Motor neuron (in vitro differentiated cells): ENCODE measurements around the gene ZNF583. TPM values are rescaled to one million over a fixed set of nuclear protein-coding genes. Genes with fewer than 3 reads are reported as not detected.

Experiments
- ATAC-seq, 8 experiments: fragments of 200-7000 bp; cut with Tn5 transposase; replicated peaks in 6 of 8; 2 replicates each; pipeline ENCODE4 v1.8.0; 2021; ENCODE audit warnings: mild to moderate bottlenecking in 8 of 8, moderate library complexity in 8 of 8
- H3K27ac ChIP-seq, 2 donors: fragments of 250-450 bp; sonication (Bioruptor Pico); 2 replicates each; pipeline ENCODE4 v1.9.0; 2021; ENCODE audit warnings: antibody characterized with exemption in 2 of 2, mild to moderate bottlenecking in 2 of 2, moderate library complexity in 1 of 2
- H3K4me1 ChIP-seq, 2 donors: fragments of 250-450 bp; sonication (Bioruptor Pico); replicated peaks in 1 of 2; 2 replicates each; pipeline ENCODE4 v1.6.1; 2021; ENCODE audit warnings: antibody characterized with exemption in 2 of 2, mild to moderate bottlenecking in 2 of 2, moderate library complexity in 1 of 2
- H3K4me3 ChIP-seq, 5 donors: fragments of 250-450 bp; sonication (Bioruptor Pico); 2 replicates each; pipeline ENCODE4 v1.9.0; 2021; ENCODE audit warnings: antibody characterized with exemption in 5 of 5, mild to moderate bottlenecking in 5 of 5, moderate library complexity in 4 of 5
- WGBS, 10 experiments: fragments of 450-650 bp; shearing (Covaris generic); methylation state at CpG; one replicate each; pipeline ENCODE4 v1.0.0; 2022; 5-methylcytosine and 5-hydroxymethylcytosine counted together
- in situ Hi-C, 9 experiments: fragments of 400-800 bp; cut with MboI; loops; one replicate each; pipeline ENCODE4 v1.15.0; 2021; ENCODE audit warnings: low sequenced_read_pairs in 9 of 9, low pct_unique_long_range_greater_than_20kb in 2 of 9; ENCODE audit not compliant: unreplicated experiment in 9 of 9
- total RNA-seq, 8 experiments: library from RNA; unstranded; fragments of 300-600 nt; gene quantifications; 2 replicates each; pipeline versions ENCODE4 v1.2.3 to v1.2.4, GENCODE V29; 2022

ZNF583 gene
- total RNA-seq, 8 experiments from 2014 or later, result 3.4 to 11.8 (median 6.6) TPM

DNA sequence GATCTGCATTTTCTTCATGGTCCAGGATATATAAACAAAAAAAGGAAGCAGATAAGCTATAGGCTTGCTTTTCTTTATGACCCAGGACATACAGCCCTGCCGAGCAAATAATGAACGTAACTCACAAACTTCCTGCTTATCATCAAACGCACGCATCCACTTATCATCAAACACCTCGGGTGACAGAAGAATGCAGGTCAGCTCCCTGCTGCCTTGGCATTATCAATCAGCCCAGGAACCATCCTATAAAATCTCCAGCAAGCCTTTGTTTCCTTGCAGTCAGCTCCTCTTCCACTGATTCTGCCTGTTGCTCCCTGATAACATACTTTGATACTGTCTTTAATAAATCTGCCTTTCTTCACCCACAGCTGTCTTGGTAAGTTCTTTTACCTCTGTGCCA, 5.3 kb upstream of the ZNF583 start:
- in situ Hi-C loops, result no loop called here
- no peak for ATAC-seq
- H3K4me3 ChIP-seq, result no peak overlapping the region
- no peak overlapping the region for H3K27ac ChIP-seq
- WGBS, 10 experiments, result 40 to 100% (median 88%) methylated on average over 1 to 5 of the region's 5 CpGs; no CpG with 5 or more reads in 1 of the 10 experiments
- peaks cover 0 to 4% of the 10 kb centered on the region in 2 donors for H3K4me1 ChIP-seq

GRCh38 chr19:56400485-56400884, 3.6 kb upstream of the ZNF583 start:
- no peak overlapping the region for H3K4me3 ChIP-seq
- 64 to 94% (median 80%) methylated on average over 1 to 4 of the region's 4 CpGs; no CpG with 5 or more reads in 3 of the 10 experiments for WGBS, 10 experiments
- in situ Hi-C loops, result no loop called here
- ATAC-seq, result no peak
- no peak overlapping the region for H3K27ac ChIP-seq
- peaks cover 5 to 12% of the 10 kb centered on the region in 2 donors for H3K4me1 ChIP-seq

GRCh38 chr19:56403261-56403660, 871 bp upstream of the ZNF583 start:
- in situ Hi-C loops, result no loop called here
- Histone ChIP-seq H3K27ac (peak overlapping the region in 1 of 2 donors; percentile 97), H3K4me1 (peaks cover 5 to 12% of the 10 kb centered on the region in 2 donors), H3K4me3 (peak overlapping the region; percentile 57 to 97 (median 73))
- no peak for ATAC-seq
- WGBS, 10 experiments, result 10 to 90% (median 42%) methylated on average over 2 to 9 of the region's 9 CpGs; no CpG with 5 or more reads in 2 of the 10 experiments

DNA sequence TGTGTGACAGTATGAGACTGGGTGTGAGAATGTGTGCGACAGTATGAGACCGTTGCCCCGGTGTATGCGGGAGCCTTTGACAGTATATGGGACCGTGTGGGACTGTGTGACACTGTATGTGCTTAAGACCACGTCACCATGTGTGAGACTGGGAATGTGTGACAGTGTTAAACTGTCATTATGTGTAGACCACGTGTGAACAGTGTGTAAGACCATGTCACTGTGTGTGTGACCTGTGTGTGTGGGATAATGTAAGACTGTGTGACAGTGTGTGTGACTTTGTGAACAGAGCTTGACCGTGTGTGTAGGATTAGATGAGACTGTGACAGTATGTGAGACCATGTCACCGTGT, 549 bp downstream of the ZNF583 start:
- Histone ChIP-seq H3K4me3 (peak overlapping the region; percentile 57 to 97 (median 73)), H3K4me1 (peaks cover 5 to 12% of the 10 kb centered on the region in 2 donors), H3K27ac (peak overlapping the region; percentile 97 to 99)
- peak in 7 of 8 experiments; percentile 1 to 15 (median 8) for ATAC-seq
- in situ Hi-C loops, result no loop called here
- 0 to 95% (median 59%) methylated on average over 1 to 8 of the region's 9 CpGs; no CpG with 5 or more reads in 2 of the 10 experiments for WGBS, 10 experiments

DNA sequence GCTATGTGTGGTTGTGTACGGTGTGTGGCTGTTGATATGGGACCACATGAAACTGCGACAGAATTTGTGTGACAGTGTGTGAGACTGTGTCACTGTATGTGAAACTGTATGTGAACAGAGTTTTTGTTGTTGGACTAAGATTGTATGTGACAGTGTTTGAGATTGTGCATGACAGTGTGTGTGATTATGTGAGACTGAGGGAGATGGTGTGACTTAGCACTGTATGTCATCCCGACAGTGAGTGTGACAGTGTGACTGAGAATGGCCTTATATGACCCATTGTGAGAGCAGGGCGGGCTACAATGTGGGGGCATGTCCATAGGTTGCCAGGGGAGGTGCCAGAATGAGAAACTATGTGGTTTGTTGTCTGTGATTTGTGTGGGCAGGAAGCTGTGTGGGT, 930 bp downstream of the ZNF583 start:
- in situ Hi-C loops, result no loop called here
- Histone ChIP-seq H3K27ac (no peak overlapping the region), H3K4me3 (peak overlapping the region; percentile 57 to 97 (median 73)), H3K4me1 (peaks cover 5 to 12% of the 10 kb centered on the region in 2 donors)
- 69 to 100% (median 94%) methylated on average over 1 to 3 of the region's 4 CpGs; no CpG with 5 or more reads in 3 of the 10 experiments for WGBS, 10 experiments
- no peak for ATAC-seq

DNA sequence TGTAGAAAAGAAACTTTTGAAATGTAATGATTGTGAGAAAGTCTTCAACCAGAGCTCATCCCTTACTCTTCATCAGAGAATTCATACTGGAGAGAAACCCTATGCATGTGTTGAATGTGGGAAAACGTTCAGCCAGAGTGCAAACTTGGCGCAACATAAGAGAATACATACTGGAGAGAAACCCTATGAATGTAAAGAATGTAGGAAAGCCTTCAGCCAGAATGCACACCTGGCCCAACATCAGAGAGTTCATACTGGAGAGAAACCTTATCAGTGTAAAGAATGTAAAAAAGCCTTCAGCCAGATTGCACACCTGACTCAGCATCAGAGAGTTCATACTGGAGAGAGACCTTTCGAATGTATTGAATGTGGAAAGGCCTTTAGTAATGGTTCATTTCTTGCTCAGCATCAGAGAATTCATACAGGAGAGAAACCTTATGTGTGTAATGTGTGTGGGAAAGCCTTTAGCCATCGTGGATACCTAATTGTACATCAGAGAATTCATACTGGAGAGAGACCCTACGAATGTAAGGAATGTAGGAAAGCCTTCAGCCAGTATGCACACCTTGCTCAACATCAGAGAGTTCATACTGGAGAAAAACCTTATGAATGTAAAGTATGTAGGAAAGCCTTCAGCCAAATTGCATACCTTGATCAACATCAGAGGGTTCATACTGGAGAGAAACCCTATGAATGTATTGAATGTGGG, 19.3 kb downstream of the ZNF583 start:
- in situ Hi-C loops, result no loop called here

GRCh38 chr19:56423985-56424353, 19.8 kb downstream of the ZNF583 start:
- in situ Hi-C loops, result no loop called here
- no peak overlapping the region for H3K4me3 ChIP-seq
- ATAC-seq, result no peak
- no peaks in the 10 kb centered on the region for H3K4me1 ChIP-seq
- H3K27ac ChIP-seq, result no peak overlapping the region
- WGBS, 10 experiments, result 14 to 83% (median 62%) methylated on average over 1 of the region's 1 CpG; no CpG with 5 or more reads in 4 of the 10 experiments

More for the DNA sequence above, 19.3 kb downstream of the ZNF583 start:
- Histone ChIP-seq H3K4me1 (no peaks in the 10 kb centered on the region), H3K27ac (no peak overlapping the region), H3K4me3 (no peak overlapping the region)
- no peak for ATAC-seq
- WGBS, 10 experiments, result 28 to 83% (median 70%) methylated on average over 2 to 5 of the region's 5 CpGs; no CpG with 5 or more reads in 1 of the 10 experiments

GRCh38 chr19:56441206-56441792, 37.2 kb downstream of the ZNF583 start:
- ATAC-seq, result no peak

GRCh38 chr19:56474308-56474707, 70.2 kb downstream of the ZNF583 start:
- in situ Hi-C loops, result no loop called here
- 0 to 100% (median 28%) methylated on average over 1 to 3 of the region's 3 CpGs; no CpG with 5 or more reads in 7 of the 10 experiments for WGBS, 10 experiments

More at GRCh38 chr19:56441206-56441792, 37.2 kb downstream of the ZNF583 start:
- WGBS, 10 experiments, result 43 to 92% (median 65%) methylated on average over 2 to 8 of the region's 8 CpGs
- no peaks in the 10 kb centered on the region for H3K4me1 ChIP-seq
- no peak overlapping the region for H3K27ac ChIP-seq
- H3K4me3 ChIP-seq, result no peak overlapping the region
- in situ Hi-C loops, result no loop called here

DNA sequence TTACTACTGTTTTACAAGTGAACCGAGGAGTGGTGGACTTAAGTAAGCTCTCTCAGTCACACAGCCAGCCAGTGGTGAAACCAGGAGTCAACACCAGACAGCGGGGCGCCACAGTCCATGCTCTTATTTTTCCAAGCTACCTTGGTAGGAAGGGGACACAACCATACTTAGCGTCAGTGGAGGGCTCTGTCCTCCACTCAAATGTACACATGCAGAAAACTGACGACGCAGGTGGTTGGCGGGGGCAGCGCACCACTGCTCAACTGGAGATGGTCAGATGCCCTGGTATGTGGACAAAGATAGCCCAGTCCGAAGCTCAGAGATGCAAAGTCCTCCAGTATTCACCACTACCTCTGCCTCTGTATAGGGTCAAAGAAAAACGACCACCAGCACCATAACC, 72.0 kb downstream of the ZNF583 start:
- Histone ChIP-seq H3K27ac (no peak overlapping the region), H3K4me3 (peak overlapping the region in 4 of 5 donors; percentile 41 to 86 (median 61)), H3K4me1 (peaks cover 0 to 4% of the 10 kb centered on the region in 2 donors)
- in situ Hi-C loops, result no loop called here
- 61 to 92% (median 69%) methylated on average over 1 to 7 of the region's 10 CpGs; no CpG with 5 or more reads in 2 of the 10 experiments for WGBS, 10 experiments
- no peak for ATAC-seq

More at GRCh38 chr19:56474308-56474707, 70.2 kb downstream of the ZNF583 start:
- peak in 4 of 8 experiments; percentile 4 to 67 (median 55) for ATAC-seq
- Histone ChIP-seq H3K4me3 (no peak overlapping the region), H3K4me1 (peaks cover 0 to 4% of the 10 kb centered on the region in 2 donors), H3K27ac (peak overlapping the region; percentile 61 to 69)

Other genes with a start within 250 kb of the ZNF583 start
- under 1 TPM in 1 of 8 experiments, not detected in 7; 0.29 TPM for gene GALP, start 228.3 kb upstream of the ZNF583 start, total RNA-seq
- under 1 TPM in 4 of 8 experiments, not detected in 4; 0.13 to 0.21 (median 0.18) TPM for gene ZSCAN5B, start 206.5 kb upstream of the ZNF583 start, total RNA-seq
- gene ZSCAN5C, start 202.1 kb upstream of the ZNF583 start, total RNA-seq, result under 1 TPM in 1 of 8 experiments, not detected in 7; 0.38 TPM
- gene EDDM13, start 131.6 kb upstream of the ZNF583 start, total RNA-seq, result 1 to 10 TPM in 3 of 8 experiments, under 1 TPM in 3, not detected in 2; 0.46 to 9.9 (median 2.5) TPM
- 10 to 100 TPM in 3 of 8 experiments, 1 to 10 TPM in 5; 5.2 to 21.4 (median 7.0) TPM for gene ZSCAN5A, start 89.5 kb upstream of the ZNF583 start, total RNA-seq
- 1 to 10 TPM; 1.0 to 7.9 (median 3.7) TPM for gene ZNF582, start 10.8 kb upstream of the ZNF583 start, total RNA-seq
- 10 to 100 TPM in 1 of 8 experiments, 1 to 10 TPM in 3, under 1 TPM in 4; 0.13 to 13.1 (median 1.5) TPM for gene ZNF667, start 73.0 kb downstream of the ZNF583 start, total RNA-seq
- 10 to 100 TPM in 1 of 8 experiments, 1 to 10 TPM in 3, under 1 TPM in 4; 0.13 to 13.4 (median 2.1) TPM for gene ZNF471, start 103.5 kb downstream of the ZNF583 start, total RNA-seq
- gene ZFP28, start 134.6 kb downstream of the ZNF583 start, total RNA-seq, result 10 to 100 TPM in 1 of 8 experiments, 1 to 10 TPM in 4, under 1 TPM in 2, not detected in 1; 0.18 to 17.8 (median 5.4) TPM
- gene ZNF470, start 163.1 kb downstream of the ZNF583 start, total RNA-seq, result 10 to 100 TPM in 1 of 8 experiments, 1 to 10 TPM in 5, under 1 TPM in 2; 0.20 to 10.7 (median 6.6) TPM
- 10 to 100 TPM in 5 of 8 experiments, 1 to 10 TPM in 2, under 1 TPM in 1; 0.10 to 20.3 (median 11.4) TPM for gene ZNF71, start 191.0 kb downstream of the ZNF583 start, total RNA-seq
- gene SMIM17, start 238.8 kb downstream of the ZNF583 start, total RNA-seq, result 1 to 10 TPM in 5 of 8 experiments, not detected in 3; 1.7 to 4.6 (median 2.2) TPM